ENCODE measurements around the gene MAD1L1. TPM values are rescaled to one million over a fixed set of nuclear protein-coding genes. Genes with fewer than 3 reads are reported as not detected.

The MAD1L1 gene
- total RNA-seq, 1 donor from 2014 or later = 112 TPM

DNA sequence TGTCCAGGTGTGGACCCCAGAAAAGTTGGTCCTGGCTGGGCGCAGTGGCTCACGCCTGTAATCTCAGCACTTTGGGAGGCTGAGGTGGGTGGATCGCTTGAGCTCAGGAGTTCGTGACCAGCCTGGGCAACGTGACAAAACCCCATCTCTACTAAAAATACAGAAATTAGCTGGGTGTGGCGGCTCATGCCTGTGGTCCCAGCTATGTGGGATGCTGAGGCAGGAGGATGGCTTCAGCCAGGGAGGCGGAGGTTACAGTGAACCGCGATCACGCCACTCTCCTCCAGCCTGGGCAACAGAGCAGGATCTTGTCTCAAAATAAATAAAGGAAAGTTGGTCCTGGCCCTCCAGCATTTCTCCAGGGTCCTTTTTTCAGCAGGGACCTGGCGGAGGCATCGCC is 10.7 kb upstream of the MAD1L1 start:
- intact Hi-C loops (cut with micrococcal nuclease) = loop anchor here (10.0 kb wide), 1 partner anchor 281 kb away; no protein-coding TSS in a partner anchor

DNA sequence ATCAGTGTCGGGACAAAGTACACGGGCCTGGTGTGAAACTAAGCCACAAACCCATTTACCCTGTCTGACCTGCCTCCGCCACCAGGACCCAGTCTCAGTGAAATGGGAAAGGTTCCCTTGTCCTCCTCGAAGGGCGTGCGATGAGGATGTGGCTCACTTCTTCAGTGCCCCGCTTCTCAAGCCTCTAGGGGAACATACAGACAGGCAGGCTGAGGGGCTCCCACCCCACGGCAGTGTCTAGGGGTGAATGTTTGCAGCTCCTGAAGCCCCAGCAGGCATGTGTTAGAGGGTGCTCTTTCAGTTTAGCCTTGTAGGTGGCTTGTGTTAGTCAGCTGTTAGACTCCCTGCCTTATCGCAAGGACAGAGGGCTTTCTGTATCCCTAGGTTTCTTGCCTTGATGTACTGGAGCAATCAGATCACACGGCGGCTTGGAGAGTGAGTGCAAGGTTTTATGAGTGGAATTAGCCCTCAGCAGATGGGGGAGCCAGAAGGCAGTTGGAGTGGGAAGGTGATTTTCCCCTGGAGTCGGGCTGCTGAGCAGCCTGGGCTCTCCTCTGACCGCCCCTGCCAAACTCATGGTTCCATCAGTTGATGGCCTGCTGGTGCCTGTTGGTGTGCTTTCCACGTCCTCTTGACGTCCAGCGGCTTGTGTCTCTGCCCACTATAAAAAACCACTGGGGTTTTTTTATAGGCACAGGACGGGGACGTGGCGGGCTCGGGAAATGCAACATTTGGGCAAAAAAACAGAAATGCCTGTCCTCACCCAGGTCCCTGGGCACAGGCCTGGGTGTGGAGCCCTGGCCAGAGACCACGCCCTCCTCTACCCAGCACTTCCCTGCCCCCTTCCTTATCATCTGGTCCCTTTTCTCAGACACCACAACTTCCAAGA is 10.0 kb upstream of the MAD1L1 start:
- intact Hi-C loops (cut with micrococcal nuclease) = loop anchor here (1.0 to 10.0 kb wide), 6 partner anchors 10 to 672 kb away; partner anchors contain the start of genes EIF3B, MAD1L1, PSMG3 and SNX8

DNA sequence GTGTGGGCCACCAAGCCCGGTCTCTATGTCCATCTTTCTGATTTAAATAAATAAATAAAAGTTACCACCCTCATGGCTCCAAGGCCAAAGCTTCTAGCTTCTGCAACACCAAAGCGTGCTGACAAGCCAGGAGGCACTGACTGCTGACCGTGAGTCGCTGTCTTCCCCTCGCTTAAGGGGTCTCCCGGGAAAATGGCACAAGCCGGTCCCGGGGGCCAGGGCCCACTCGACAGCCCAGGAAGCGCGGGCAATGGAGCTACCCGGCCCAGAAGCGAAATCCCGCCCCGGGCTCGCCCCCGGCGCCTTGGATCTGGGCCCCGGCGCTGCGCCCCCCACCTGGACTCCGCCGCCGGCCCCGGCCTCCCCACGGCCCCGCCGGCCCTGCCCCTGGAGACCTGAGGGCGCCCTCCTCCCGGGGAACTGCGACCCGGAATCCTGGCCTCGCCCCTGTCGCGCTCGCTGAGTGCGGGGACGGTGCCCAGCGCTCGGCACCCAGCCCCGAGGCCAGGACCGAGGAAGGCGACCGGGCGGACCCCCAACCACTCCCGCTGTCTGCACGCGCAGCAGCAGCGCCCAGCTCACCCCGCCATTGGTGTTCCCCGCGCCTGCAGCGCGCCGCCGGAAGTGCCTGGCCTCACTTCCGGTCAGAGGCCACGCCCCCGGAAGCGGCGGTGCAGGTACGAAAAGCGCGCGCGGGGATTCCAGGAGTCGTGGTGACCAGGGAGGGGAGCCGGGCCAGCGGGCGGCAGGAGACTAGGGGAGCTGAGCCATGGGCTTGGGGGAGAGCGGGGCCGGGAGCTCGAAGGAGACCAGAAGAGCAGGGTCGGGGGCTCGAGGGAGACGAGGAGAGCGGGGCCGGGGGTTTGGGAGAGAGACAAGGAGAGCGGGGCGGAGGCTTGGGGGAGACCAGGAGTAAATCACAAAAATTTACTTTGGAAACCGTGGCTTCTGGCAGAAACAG is 9.1 kb upstream of the MAD1L1 start, which contains the start of the genes MRM2 and NUDT1:
Gene MRM2 (minus strand): TSS at position 626 of the 961 bp plus-strand sequence. CDS start 36 bp downstream, at position 590.
Gene NUDT1 (plus strand): TSS at position 647 of the 961 bp plus-strand sequence. CDS start 2,349 bp downstream, outside the sequence.
- intact Hi-C loops (cut with micrococcal nuclease) = loop anchor here (1.0 to 10.0 kb wide), 6 partner anchors 10 to 672 kb away; partner anchors contain the start of genes EIF3B, MAD1L1, PSMG3 and SNX8

DNA sequence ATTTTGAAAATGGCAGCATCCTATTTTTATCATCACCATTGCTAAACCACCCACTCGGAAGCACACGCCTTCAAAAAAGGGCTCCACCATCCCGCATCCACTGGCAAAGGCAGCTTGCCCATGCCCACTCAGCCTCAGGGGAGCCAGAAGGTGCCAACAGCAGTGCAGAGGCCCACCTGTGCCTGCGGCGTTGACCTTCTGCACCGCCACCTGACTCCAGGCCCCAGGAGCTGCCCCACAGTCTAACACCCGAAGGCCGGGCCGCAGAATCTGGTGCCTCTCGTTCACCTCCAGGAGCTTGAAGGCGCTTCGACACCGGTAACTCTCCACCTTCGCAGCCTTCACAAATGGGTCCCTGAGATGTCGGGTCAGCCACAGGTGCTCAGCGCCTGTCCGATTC is 6.5 kb upstream of the MAD1L1 start:
- intact Hi-C loops (cut with micrococcal nuclease) = loop anchor here (10.0 kb wide), 2 partner anchors 314 to 1044 kb away; no protein-coding TSS in a partner anchor

DNA sequence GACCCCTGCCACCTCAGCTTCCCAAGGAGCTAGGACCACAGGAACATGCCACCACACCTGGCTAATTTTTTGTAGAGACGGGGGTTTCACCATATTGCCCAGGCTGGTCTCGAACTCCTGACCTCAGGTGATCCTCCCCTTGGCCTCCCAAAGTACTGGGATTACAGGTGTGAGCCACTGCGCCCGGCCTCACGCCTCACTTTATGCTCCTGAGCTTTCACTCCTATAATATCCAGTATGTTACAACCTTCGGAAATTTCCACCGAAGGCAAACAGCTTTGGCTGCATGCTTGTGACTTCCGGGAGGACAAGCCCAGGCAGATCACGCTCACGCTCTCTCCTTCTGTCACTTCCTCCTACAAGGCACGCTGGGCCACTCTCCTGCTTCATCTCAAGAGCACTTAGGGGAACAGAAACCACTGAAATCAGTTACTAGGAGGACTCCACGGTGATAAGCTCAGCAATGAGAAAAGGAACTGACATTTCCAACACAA is 4.4 kb upstream of the MAD1L1 start:
- intact Hi-C loops (cut with micrococcal nuclease) = loop anchor here (10.0 kb wide), 2 partner anchors 312 to 1042 kb away; no protein-coding TSS in a partner anchor

DNA sequence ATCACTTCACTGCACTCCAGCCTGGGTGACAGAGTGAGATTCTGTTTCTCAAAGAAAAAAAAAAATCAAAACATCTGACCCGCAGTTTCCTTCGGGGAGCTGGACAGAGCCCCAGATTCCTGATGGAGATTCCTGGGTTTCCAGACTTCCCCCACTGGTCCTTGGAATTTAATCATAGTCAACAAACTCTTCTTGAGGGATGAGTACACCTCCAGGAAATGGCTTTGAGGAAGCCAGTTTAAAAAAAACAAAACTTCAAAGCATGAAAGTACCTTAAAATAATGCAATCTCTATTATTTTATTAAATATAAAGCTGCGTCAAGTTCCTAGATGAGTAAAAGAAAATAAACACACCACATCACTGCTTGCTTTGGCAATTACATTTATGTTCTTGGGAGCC is 1.2 kb upstream of the MAD1L1 start:
- intact Hi-C loops (cut with micrococcal nuclease) = loop anchor here (2.0 to 10.0 kb wide), 5 partner anchors 173 to 1039 kb away; partner anchors contain the start of genes BRAT1 and IQCE

DNA sequence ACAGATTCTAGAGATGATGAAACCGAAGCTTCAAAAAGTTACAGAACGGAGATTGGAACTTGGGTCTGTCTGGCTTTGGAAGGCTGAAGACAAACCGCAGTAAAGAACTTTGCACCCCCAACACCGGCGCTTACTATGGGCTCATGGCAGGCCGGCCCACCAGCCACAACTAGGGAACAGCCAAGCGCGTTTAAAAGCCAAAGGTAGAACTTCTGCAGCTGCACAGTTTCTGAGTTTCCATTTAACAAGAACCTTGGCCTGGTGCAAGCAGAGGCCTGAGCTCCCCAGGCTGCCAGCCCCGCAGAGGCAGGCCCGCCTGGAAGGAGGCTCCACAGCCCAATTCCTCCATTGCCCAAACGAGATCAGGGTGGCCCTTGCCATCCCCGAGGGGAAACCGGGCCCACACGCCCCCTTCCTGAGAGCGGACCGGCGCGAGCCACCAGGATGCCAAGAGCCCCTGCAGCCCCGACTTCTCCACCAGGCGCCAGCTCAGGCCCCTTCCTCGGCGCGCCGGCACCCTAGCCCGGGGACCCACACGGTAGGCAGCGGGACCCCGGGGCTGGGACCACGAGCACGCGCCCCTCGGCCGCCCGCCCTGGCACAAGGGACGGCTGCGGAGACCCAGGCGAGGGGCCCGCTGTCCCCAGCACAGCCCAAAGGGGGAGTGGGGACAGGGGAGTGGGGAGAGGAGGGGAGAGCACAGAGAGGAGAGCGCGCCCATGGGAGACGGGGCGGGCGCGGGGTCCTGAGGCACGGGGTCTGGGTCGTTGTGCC is 566 bp downstream of the MAD1L1 start:
- intact Hi-C loops (cut with micrococcal nuclease) = loop anchor here (1.0 to 10.0 kb wide), 9 partner anchors 10 to 1037 kb away; partner anchors contain the start of genes BRAT1, IQCE, MRM2 and NUDT1

DNA sequence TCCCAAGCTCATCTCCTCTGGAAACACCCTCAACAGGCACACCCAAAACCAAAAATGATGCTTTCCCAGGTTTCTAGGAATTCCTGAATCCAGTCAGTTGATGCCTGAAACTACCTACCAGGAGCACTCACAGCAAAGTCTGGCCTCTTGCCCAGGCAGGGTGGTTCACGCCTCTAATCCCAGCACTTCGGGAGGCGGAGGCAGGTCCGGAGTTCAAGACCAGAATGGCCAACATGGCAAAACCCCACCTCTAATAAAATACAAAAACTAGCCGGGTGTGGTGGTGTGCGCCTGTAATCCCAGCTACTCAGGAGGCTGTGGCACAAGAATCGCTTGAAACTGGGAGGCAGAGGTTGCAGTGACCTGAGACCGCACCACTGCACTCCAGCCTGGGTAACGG is 1.9 kb downstream of the MAD1L1 start:
- intact Hi-C loops (cut with micrococcal nuclease) = loop anchor here (5.0 to 10.0 kb wide), 3 partner anchors 306 to 1036 kb away; partner anchors contain the start of genes BRAT1 and IQCE

DNA sequence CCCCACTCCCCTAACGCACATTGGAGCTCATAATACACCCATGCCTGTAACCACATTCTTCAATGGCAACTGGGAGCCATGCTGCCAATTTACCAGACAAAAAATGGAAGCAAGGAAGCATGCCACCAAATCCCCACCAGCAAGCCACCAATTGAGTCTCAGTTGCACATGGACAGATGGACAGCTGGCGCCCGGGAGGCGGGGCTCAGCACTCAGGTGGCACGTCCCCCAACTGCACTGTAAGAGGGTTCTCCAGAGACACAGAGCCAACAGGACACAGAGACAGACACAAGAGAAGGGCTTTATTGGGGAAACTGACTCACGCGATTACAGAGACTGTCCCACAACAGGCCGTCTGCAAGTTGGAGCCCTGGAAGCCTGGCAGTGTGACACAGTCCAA is 2.5 kb downstream of the MAD1L1 start:
- intact Hi-C loops (cut with micrococcal nuclease) = loop anchor here (5.0 to 10.0 kb wide), 3 partner anchors 305 to 1035 kb away; partner anchors contain the start of genes BRAT1 and IQCE

DNA sequence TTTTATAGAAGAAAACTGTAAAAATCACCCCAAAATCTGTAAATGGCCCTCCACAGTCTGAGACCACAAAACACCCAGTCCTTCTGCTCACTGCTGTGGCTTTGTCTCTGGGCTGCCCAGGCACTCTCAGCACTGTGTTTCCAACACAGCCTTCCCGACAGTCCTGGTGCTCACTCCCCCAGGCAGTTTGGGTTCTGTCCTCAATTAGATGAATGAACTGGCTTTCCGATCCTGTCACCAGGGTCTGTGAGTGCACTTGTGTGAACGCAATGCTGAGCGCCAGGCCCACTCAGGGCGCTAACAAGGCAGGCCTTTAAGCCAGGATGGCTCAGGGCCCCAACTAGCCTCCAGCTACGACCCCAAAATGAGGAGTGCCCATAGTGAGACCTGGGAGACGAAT is 3.3 kb downstream of the MAD1L1 start:
- intact Hi-C loops (cut with micrococcal nuclease) = no loop called here

DNA sequence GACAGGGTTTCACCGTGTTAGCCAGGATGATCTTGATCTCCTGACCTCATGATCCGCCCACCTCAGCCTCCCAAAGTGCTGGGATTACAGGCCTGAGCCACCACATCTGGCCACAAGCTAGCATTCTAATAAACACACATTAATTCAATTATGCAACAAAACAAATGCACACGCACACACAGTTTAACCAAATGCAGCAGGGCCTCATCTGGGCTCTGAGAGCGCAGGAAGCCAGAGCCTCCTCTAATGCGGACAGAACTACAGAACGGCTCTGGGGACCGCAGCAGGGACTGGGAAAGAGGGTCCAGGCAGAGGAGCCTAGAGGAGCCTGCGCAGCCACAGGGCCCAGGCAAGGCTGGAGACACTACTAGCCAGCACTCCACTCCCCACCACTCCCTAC is 3.8 kb downstream of the MAD1L1 start:
- intact Hi-C loops (cut with micrococcal nuclease) = no loop called here

DNA sequence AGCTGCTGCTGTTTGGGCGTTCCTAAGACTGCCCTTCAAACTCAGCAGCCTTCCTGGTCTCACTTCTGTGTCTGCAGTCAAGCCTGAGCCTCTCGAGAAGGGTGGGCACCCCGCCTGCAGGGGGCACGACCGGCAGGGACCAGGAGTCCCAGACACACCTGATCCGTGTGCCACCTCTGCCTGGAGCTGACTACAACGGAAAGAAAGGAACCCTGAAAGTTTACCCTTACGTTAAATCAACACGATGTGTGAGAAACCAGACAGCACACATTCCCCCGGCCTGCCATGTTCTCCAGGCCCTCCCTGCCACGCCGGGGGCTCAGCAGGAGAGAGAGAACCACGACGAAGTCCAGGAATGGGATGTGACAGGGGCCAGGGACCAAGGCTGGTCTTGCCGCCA is 5.0 kb downstream of the MAD1L1 start:
- intact Hi-C loops (cut with micrococcal nuclease) = no loop called here

DNA sequence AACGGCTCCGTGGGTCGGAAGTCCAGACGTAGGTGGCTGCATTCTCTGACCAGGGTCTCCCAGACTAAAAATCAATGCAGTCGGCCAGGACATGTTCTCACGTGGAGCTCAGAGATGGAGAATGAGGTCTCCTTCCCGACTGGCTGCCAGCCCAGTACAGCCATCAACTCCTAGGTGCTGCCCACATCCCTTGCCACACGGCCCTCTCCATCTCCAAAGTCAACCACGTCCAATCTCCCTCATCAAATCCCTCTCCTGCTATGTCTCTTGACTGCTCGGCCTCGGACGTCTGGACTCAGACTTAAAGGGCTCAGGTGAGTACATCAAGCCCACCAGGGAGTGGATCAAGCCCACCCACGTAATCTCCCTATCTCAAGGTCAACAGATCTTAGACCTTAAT is 6.9 kb downstream of the MAD1L1 start:
- intact Hi-C loops (cut with micrococcal nuclease) = no loop called here

DNA sequence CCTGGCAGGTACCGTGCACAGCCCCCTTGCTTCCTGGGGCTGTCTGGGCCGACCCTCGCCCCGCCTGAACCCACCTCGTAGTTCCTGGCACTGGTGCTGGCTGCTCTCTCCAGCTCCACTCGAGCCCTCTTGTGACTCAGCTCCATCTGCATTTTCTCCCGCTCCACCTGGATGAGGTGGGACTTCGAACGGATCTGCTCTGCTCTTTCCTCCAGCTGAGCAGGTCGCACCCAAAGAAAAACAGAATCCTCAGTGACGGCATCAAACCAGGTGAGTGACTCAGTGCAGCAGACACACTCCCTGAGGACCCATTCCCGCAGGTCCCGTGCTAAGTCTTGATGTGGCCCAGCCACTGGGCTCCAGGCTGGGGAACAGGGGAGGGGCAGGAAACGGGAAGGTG is 7.4 kb downstream of the MAD1L1 start:
- intact Hi-C loops (cut with micrococcal nuclease) = no loop called here

DNA sequence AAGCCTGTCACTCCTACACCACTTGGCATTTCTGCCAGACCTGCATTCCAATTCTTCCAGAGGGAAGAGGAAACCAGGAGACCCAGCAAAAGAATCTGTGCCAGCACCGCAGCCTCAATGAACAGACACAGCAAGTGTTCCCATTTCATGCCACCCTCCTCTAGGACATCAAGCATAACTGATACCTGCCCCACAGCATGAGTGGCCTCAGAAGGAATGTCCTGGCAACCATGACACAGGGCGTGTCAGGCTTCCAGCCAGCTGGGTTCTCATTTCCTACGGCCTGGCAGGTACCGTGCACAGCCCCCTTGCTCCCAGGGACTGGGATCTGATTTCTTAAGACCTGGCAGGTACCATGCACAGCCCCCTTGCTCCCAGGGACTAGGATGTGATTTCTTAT is 7.8 kb downstream of the MAD1L1 start:
- intact Hi-C loops (cut with micrococcal nuclease) = no loop called here

DNA sequence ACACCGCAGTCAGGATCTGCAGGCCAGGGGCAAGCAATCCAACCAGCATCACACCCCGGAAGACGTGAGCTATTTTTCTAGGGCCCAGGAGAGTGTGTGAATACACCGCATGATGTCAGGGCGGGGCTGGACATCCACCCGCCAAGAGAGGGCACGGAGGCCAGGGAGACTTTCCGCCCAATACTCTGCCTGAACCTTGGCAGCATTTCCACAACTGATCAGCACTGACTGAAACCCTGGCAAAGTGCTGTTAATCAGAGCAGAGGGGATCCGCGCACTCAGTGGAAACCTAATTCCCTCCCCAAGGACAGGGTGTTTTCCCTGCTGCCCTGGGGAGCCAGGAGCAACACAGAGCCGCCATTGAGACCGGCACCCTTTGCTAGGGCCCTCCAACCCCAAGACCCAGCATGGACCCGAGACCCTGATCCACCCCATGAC is 8.2 kb downstream of the MAD1L1 start:
- intact Hi-C loops (cut with micrococcal nuclease) = no loop called here

DNA sequence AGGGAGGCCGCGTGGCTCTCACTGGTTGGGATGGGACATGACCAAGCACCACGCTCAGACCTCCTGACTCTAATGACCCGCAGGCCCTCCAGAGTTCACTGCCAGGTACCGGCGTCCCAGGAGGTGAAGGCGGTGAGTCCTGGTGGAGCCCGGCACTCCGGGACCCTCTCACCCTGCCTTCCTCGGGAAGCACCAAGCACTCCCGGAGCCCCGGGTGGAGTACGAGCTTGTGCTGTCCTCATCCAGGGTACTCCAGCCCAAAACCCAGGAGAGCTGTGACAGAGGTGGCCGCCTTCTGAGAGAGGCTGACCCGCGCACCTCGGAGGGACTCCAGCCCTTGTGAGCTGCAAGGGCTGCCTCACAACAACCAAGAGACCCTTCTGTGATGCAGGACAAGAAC is 9.4 kb downstream of the MAD1L1 start:
- intact Hi-C loops (cut with micrococcal nuclease) = no loop called here

DNA sequence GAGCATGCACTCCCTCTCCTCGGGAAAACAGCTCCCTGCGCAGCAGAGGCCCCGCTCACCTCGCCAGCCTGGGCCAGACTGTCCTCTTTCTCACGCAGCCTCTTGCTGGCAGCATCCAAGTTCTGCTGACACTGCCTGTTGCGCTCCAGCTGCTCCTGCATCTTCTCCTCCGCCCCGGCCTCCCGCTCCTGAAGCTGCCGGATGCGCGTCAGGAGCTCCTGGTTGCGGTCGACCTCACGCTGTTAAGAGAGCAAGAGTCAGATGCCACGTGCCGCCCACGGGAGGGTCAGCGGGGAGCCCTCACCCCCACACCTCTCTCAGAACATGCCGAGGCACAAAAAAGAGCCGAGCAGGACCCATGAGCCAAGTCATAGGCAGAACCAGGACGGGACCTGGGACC is 10.2 kb downstream of the MAD1L1 start:
- intact Hi-C loops (cut with micrococcal nuclease) = no loop called here

DNA sequence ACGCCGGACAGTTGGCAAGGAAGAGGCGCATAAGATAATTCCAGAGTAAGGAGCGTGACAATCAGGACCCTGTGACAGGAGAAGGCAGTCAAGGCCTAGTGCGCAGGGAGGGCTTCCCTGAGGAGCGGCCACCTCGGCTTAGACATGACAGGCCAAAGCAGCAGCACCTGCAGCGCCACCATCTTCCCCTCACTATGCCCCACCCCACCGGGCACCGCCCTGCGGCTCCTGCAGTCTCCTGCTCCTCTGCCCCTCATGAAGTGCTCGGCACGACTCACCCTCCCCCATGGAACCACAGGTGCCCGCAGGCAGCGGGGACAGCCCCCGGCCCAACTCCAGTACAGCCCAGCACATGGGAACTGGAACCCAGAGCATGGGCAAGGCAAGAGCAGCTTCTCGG is 11.8 kb downstream of the MAD1L1 start:
- intact Hi-C loops (cut with micrococcal nuclease) = no loop called here

DNA sequence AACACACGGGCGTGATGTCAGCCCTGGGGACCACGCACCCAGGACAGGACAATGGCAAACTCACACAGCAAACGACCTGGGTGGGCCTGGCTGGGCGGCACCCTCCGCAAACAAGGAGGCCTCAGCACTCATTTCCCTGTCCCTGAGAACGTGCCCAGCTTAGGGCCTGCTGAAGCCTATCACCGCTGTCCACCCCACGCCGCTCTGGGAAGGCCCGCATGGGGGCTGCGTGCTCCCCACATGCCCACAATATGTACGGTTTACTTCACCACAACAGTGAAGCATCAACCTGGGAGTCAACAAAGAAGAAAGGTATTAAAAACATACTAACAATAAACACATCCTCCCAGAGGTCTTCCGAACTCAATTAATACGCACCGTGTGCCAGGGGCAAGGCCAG is 12.2 kb downstream of the MAD1L1 start:
- intact Hi-C loops (cut with micrococcal nuclease) = no loop called here

Data from T-helper 1 cell treated with Interleukin-12 subunit alpha and Interleukin-12 subunit beta and Interleukin-4 antibody, amounts not matched to agents 30 ng/mL and 1 ng/mL, for 36 hours (primary cell).